GM18508 (cell line): ENCODE results near the gene DAB2IP.

Source experiments
- ATAC-seq: cut with Tn5 transposase; IDR thresholded peaks from one replicate; pipeline ENCODE4 v1.9.1; 2021; ENCODE audit warnings: moderate number of reproducible peaks; ENCODE audit not compliant: insufficient read depth, unreplicated experiment

The DAB2IP gene

DNA sequence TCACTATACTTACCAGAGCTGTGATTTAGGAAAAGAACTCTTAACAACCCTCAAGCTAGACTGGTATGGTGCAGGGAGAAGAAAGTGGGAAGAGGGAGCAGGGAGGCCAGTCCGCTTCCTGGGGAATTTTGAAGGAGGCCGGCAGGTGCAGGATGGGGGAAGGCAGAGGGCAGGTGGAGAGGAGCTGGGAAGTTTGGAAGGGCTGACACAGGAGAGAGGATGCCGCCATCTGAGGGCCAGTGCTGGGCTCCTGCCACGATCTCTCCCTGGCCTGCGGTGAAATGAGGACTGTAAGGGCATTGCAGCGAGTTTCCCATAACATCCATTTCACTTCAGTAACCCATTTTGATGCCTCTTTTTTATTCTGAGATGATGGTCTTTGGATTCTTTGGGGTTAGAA lies 8.9 kb downstream of the DAB2IP start:
- ATAC-seq, result no peak

DNA sequence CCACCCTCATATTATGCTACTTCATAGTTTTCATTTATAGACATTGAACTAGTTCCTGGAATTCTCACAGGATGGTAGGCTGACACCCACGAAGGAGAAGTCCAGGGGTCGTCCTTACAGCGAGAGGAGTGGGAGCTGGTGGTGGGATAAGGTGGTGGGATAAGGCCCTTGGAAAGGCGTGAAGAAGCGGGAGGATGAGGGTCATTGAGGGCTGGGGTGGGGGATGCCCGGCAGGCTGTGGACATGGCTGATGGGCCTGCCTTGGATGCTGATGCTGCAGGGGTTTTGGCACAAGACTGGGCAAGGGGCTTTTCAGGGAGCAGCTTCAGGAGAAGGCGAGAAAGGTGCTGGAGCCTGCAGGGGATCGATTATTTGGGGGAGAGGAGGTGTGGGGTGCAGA lies 9.4 kb downstream of the DAB2IP start:
- no peak for ATAC-seq

DNA sequence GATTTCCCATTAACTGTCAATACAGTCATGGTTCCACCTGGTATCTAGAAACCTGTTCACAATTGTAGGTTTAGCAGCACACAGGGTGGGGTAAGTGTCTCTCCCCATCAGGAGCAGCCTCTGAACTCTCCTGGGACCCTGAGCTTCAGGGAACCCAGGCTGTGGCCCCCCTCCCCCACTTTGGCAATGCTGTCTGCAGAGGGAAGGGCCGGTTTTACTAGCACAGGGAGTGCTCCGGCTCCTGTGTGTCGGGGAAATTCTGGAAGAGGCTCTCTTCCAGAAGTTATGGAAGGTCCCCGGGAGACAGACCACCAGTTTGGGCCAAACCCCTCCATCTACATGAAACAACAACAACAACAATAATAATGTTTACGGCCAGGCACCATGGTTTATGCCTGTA lies 9.9 kb downstream of the DAB2IP start:
- ATAC-seq, result no peak

DNA sequence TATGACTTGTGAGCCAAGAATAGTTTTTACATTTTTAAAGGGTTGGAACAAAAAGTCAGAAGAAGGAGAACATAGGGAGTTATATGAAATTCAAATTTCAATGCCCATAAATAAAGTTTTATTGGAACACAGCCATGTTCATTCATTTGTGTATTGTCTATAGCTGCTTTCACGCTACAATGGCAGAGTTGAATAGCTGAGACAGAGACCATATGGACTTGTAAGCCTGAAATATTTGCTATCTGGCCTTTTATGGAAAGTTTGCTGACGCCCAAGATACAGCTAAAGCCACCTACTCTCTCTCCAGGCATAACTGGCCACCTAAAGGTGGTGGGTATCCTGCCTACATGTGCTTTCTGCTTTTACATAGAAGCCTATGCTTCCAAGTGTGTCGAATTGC lies 10.9 kb downstream of the DAB2IP start:
- ATAC-seq, result no peak

DNA sequence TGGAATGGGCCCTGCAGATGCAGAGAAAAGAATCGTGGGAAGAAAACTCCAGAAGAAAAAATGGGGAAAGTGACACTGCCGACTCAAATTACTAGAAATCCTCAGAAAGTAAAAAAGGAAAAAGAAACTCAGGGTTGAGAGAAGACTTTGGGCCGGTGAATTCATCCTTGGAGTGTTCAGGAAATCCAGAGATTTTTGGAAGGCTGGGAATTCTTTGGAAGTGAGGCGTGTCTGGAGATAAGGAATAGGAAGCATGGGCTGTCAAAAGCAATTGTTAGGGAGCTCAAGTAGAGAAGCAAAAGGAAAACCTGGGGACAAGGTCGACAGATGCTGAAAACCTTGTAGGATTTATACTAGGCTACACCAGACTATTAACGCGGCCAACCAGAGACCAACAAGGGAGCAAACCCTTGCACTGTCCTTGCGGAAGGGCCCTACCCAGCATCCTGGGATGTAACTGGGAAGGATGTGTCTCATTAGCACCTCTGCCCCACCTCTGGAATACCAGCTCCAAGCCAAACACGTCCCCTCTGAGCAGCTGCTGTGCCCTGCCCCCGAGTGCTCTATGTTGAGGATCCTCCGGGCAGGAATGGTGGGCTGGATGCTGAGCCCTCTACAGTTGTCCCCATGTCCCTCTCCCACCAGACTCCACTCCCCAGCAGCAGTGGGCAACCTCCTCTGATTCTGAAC lies 11.6 kb downstream of the DAB2IP start:
- ATAC-seq, result no peak

DNA sequence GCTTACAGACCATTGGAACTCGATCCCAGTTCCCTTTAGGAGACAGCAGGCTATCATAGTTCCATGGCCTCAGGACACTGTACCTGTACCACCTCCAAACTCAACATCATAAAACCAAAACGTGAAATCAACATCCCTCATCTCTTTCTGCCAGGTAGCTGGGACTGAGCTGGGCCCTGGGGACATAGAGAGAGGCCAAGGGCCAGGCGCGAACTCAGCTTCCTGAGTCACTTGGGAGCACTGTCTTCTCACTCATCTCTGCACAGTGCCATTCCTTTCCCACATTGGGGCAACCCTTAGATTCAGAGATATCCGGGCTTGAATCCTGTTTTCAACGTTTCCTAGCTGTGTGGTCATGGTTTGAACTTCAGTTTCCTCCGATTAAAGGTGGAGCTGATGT lies 12.2 kb downstream of the DAB2IP start:
- ATAC-seq, result no peak

DNA sequence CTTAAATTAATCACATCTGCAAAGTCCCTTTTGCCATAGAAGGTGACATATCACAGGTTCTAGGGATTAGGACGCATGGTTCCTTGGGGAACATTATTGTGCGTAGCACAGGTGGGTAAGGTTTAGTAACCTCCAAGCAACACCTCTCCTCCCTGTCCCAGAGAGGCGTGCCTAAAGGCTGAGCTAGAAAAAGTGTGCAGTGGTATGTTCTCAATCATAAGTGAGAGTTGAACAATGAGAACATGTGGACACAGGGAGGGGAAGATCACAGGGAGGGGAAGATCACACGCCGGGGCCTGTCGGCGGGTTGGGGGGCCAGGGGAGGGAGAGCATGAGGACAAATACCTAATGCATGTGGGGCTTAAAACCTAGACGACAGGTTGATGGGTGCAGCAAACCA lies 14.9 kb downstream of the DAB2IP start:
- ATAC-seq, result no peak

DNA sequence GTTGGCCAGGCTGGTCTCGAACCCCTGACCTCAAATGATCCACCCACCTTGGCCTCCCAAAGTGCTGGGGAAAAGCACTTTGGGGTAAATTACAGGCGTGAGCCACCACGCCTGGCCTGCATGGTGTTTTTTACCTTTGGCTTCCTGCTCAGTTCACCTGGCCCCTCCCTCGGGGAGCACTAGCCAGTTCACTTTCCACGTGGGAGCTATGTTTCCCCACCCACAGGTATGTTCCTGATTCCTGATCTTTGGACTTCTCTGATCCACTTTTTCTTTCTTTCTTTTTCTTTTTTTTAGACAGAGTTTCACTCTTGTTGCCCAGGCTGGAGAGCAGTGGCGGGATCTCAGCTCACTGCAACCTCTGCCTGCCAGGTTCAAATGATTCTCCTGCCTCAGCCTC lies 15.8 kb downstream of the DAB2IP start:
- no peak for ATAC-seq

DNA sequence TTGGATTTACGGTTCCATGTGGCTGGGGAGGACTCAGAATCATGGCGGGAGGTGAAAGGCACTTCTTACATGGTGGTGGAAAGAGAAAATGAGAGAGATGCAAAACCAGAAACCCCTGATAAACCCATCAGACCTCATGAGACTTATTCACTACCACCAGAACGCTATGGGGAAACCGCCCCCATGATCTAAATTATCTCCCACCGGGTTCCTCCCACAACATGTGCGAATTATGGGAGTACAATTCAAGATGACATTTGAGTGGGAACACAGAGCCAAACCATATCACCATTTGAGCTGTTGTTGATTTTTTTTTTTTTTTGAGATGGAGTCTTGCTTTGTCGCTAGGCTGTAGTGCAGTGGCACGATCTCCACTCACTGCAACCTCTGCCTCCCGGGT lies 16.5 kb downstream of the DAB2IP start:
- ATAC-seq, result no peak

DNA sequence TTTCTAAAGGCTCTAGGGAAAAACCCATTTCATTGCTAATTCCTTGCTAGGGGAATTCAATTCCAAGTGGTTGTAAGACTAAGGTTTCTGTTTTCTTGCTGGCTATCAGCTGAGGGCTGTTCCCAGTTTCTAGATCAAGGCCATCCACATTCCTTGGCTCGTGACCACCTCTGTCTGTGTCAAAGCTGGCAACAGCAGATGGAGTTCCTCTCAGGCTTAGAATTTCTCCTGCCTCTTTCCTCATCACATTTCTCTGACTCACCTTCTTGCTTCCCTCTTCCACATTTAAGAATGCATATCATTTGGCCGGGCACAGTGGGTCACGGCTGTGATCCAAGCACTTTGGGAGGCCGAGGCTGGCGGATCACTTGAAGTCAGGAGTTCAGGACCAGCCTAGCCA lies 19.0 kb downstream of the DAB2IP start:
- no peak for ATAC-seq

DNA sequence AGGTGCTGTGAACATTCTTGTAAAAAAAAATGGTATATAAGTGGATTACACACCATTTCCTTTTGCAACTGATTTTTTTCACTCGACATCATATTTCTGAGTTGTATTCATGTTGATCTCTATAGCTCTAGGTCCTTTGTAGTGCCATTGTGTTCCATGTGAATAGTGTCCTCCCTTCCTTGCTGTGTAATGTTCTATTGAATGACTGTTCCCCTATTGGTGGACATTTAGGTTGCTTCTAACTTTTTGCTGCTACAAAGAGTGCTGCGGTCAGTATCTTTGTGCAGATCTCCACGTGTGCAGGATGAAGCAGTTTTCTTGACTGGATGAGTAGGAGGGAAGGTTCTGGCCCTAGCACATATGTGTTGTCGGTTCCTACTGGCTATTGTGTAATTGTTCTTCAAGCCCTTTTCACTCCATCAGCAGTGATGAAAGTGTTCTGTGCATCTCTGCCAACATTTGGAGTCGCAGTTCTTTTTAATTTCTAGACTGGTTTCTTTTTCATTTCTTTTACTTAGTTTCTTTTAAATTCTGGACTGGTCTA lies 20.2 kb downstream of the DAB2IP start:
- ATAC-seq, result no peak

DNA sequence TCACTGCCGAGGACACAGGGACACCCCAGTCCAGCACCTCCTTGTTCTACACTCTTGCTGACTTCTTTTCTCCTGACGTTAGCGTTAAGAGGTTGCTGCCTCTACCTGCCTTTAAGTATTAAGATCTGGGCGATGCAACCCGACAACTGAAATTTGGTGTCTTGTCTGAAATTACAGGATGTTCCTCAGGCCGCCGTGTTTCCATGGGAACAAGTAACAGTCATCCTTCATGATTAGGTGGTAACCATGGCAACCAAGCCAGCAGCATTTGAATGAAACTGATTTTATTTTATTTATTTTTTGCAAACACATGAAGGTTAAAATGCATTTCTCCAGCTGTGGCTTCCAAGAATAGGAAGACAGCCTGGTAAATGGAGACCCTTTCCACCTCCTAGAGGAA lies 20.8 kb downstream of the DAB2IP start:
- no peak for ATAC-seq

DNA sequence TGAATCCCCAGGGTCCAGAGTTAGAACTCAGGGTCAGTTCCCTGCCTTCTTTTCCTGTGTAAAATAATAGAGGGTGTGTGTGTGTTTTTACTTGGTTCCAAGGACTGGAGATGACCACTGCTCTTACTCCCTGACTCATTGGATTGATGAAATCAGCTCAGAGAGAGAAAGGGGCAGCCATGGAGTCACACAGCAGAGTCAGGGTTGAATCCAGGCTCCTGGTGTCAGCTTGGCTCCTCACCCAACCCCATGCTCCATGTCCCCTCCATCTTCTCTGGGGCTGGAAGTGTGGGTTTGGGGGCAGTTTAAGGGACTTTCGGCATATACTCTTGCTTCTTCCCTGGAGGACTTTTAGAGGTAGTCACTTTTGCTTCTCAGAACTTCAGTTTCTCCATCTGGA lies 21.6 kb downstream of the DAB2IP start:
- ATAC-seq, result no peak

DNA sequence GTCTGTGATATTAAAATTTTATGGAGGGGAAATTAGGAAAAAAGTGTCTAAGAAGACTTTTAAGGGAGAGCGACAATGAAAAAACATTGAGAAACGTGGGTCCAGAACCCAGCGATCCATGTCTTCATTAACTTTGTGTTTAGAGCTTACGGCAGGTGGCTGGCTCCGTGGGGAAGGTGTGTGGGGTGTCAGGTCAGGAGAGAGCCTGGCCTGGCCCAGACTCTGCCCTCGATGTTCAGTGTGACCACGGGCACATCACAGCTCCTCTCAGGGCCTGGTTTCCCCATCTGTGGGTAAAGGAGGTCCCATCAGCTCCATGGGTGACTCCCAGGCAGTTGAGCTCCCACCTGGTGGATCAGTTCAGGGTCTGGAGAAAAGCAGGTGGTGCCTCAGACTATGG lies 22.1 kb downstream of the DAB2IP start:
- no peak for ATAC-seq

DNA sequence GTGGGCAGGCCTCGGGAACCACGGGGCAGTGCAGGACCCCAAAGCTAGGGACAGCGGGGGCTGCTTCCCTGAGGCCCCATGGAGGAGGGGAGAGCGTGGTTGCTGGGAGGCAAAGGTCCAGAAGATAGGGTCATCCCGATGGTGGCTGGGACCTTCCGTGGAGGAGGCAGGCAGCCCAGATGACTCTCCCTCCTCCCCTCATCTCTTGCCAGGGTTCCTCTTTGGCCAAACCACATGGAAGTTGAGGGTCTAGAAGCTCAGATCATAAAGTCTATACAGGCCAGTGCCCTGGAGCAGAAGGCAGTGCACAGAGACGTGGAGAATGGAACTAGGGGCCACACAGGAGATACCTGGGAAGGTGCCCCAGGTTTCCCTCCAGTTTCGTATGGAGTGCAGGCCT lies 22.6 kb downstream of the DAB2IP start:
- ATAC-seq, result no peak

DNA sequence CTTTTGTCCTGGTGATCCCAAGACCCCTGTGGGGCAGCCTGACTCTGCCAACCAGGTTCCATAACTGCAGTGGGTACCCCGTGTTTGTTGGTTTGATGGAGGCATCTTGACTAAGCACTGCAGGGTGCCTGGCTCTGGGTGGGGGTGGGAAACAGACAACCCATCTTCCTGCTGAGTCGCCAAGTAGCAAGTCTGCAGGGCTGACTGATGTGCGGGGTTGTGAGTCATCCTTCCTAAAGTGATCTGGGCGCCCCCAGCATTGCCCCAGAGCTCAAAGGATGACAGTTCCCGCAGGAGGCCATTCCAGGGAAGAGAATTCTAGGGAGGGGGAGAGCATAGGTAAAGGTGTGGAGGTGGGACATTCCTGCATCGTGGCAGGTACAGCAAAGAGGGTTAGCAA lies 23.5 kb downstream of the DAB2IP start:
- ATAC-seq, result no peak

DNA sequence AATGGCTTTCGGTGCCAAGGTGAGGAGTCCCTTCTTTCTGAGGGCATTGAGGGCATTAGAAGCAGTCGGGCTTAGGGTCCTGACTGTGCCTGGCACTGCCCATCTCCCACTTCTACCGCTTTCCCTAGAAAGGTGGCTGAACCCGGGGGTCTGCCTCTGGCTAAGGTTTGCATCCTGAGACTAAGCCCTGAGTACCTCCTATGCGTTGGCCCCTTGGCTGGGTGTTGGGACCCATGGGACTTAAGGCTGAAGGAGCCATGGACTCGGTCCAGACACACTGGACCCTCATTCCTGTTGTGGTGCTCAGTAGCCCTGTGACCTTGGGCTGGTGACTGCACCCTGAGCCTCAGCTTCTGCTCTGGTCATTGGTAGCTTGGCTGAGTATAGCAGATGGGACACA lies 23.9 kb downstream of the DAB2IP start:
- ATAC-seq, result no peak

DNA sequence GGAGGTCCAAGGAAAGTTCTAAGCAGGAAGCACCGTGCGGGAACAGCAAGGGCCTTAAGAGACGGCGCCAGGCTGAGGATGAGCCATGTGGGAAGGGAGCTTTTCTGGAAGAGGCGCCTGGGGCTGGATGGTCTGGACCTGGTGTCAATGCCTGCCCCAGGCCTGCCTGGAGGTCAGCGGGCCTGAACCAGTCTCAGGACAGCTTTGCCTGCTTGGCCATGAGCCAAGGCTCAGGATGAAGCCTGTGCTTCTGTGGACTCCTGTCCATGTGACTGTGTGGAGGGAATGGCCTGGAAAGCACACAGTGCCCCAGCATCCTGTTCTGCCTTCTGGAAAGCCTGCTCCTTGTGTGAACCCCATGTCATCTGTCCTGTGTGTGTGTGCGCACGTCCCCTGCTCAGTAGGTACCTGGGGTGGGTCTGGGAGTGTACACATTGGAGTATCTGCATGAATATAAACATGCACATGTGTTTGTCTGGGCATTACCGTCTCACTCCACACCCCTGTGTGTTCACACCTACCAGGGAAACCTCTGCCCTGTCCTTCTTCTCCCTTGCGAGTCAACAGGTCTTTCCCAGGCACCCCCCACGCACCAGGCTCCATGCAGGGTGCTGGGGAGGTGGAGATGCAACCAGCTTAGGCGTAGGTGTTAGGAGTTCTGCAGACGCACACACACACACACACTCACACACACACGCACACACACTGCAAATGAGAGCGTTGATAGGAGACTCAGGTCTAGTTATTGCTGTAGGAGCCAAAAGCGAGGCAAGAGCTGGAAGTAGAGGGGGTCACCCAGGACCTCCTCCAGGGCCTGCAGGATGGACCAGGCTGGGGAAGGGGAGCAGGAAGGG lies 24.8 kb downstream of the DAB2IP start:
- ATAC-seq, result no peak

DNA sequence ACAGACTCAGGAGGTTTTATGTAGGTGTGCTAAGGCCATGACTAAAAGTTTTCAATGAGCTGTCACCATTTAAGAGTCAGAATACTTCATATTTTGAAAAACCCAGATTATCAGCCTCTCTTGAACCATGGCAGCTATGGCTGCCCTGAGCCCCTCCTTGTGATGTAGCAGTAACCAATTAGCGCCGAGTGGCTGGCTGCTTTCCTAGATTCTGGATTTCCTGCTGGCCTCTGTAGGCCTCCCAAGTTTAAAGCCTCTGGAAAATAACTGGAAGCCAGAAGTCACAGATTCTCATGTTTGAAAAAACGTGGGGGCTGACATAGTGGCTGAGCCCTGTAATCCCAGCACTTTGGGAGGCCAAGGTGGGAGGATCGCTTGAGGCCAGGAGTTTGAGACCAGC lies 25.5 kb downstream of the DAB2IP start:
- no peak for ATAC-seq

DNA sequence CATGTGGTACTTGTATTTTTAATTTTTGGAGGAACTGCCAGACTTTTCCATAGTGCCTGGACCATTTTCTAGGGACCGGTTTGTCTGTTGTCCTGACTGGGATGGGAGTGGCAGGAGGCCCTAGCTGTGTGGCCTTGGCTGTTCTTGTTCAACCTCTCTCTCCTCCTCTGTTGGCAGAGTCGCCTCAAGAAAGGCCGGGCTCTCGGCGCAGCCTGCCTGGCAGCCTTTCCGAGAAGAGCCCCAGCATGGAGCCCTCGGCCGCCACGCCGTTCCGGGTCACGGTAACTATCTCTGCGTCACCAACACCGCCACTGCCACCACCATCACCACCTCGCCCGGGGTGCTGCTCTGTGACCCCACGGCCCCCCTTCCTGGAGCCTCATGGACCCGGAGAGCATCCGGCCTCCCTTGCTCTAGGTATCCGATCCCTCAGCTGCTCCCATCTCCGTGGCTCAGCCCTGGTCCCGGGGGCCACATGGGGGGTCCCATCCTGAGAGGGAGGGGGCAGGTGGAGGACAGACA lies 27.1 kb downstream of the DAB2IP start:
- no peak for ATAC-seq

DNA sequence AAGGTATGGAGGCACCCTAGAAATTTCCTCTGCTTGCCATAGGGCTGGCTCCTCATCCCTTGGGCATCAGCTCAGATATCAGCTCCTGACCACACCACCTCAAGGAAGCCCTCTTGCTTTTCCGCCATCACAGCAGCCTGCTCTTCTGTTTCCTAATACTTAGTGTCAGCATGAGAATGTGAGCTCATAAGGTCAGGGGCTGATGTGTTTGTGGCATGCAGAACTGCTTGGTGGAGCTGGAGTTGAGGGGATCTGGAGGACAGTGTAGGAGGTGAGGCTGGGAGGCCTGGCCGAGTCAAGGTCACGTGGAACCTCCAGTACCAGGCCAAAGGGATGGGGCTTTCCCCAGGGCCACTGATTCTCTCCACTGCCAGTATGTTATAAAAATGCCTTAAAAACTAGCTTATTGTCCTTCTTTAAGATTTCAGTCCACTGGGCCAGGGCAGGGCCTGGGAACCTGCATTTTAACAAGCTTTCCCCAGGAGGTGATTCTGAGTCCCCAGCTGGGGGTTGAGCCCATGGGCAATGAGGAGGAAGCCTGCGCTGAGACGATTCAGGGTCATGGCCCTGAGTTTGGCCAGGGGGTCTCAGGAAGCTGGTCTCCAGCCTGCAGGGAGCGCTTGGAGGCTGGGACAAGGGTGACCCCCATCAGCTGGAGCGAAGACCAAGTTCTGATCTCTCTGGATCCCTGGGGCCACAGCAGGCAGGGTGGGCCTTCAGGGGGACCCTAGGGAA lies 28.6 kb downstream of the DAB2IP start:
- ATAC-seq, result no peak
